Neural cell (in vitro differentiated cells): Measurements from ENCODE around the gene CHAF1B. TPM values are rescaled to one million over a fixed set of nuclear protein-coding genes. Genes with fewer than 3 reads are reported as not detected.

Source experiments
- H2AFZ ChIP-seq: fragments of 200-600, 300-800 bp; sonication (generic), shearing (Covaris generic); 2 replicates; pipeline ENCODE4 v1.6.0; 2014; ENCODE audit warnings: low read depth, mild to moderate bottlenecking, antibody characterized with exemption, low read length, moderate library complexity
- H3F3A ChIP-seq: fragments of 200-600 bp; shearing (Covaris generic); 2 replicates; pipeline ENCODE4 v1.6.1; 2016; ENCODE audit warnings: mild to moderate bottlenecking, moderate library complexity, mixed read lengths, antibody characterized with exemption, low read length; ENCODE audit not compliant: insufficient read depth, poor library complexity, severe bottlenecking
- H3K27ac ChIP-seq: fragments of 200-600, 300-800 bp; sonication (generic), shearing (Covaris generic); 2 replicates; pipeline ENCODE4 v1.5.1; 2014; ENCODE audit warnings: mild to moderate bottlenecking, low read length, moderate library complexity
- H3K27me3 ChIP-seq: fragments of 300-800, 200-600 bp; sonication (generic), shearing (Covaris generic); 2 replicates; pipeline ENCODE4 v1.6.0; 2014; ENCODE audit warnings: mild to moderate bottlenecking, low read depth, low read length, moderate library complexity; ENCODE audit not compliant: insufficient read depth
- H3K36me3 ChIP-seq: fragments of 300-800, 200-600 bp; sonication (generic), shearing (Covaris generic); 2 replicates; pipeline ENCODE4 v1.5.1; 2014; ENCODE audit warnings: mild to moderate bottlenecking, antibody characterized with exemption, low read length, moderate library complexity; ENCODE audit not compliant: insufficient read depth
- H3K4me2 ChIP-seq: fragments of 300-800, 200-600 bp; sonication (generic), shearing (Covaris generic); 2 replicates; pipeline ENCODE4 v1.6.0; 2014; ENCODE audit warnings: mild to moderate bottlenecking, low read length
- H3K4me3 ChIP-seq: fragments of 300-800, 200-600 bp; sonication (generic), shearing (Covaris generic); 2 replicates; pipeline ENCODE4 v1.5.1; 2014; ENCODE audit warnings: mild to moderate bottlenecking, low read length, moderate library complexity
- H3K79me2 ChIP-seq: fragments of 200-600 bp; shearing (Covaris generic); replicated peaks from 2 replicates; pipeline ENCODE4 v1.6.0; 2014; ENCODE audit warnings: mild to moderate bottlenecking, low read length, moderate library complexity; ENCODE audit not compliant: insufficient read depth
- H3K9ac ChIP-seq: fragments of 300-800, 200-600 bp; sonication (generic), shearing (Covaris generic); 2 replicates; pipeline ENCODE4 v1.6.1; 2016; ENCODE audit warnings: mild to moderate bottlenecking, low read length, mixed read lengths
- H3K9me2 ChIP-seq: fragments of 200-600 bp; shearing (Covaris generic); 2 replicates; pipeline ENCODE4 v1.6.1; 2016; ENCODE audit warnings: mild to moderate bottlenecking, low read length, mixed read lengths; ENCODE audit not compliant: insufficient read depth
- H3K9me3 ChIP-seq: fragments of 200-600, 300-800 bp; sonication (generic), shearing (Covaris generic); 2 replicates; pipeline ENCODE4 v1.6.1; 2016; ENCODE audit warnings: mild to moderate bottlenecking, mixed run types, low read length, moderate library complexity, mixed read lengths
- H4K20me1 ChIP-seq: fragments of 200-600 bp; shearing (Covaris generic); 2 replicates; pipeline ENCODE4 v1.6.1; 2016; ENCODE audit warnings: mild to moderate bottlenecking, mixed run types; ENCODE audit not compliant: insufficient read depth
- CTCF ChIP-seq: fragments of 450-650 bp; IDR thresholded peaks from 2 replicates; pipeline ENCODE4 v1.5.1; 2014; ENCODE audit warnings: antibody characterized with exemption, mild to moderate bottlenecking, moderate library complexity; ENCODE audit not compliant: poor library complexity, severe bottlenecking
- EP300 ChIP-seq: fragments of 450-650 bp; conservative IDR thresholded peaks from 2 replicates; pipeline ENCODE4 v1.6.1; 2014; ENCODE audit warnings: antibody characterized with exemption, mild to moderate bottlenecking, moderate library complexity; ENCODE audit not compliant: poor library complexity, severe bottlenecking
- EZH2 ChIP-seq: fragments of 200-600, 300-800 bp; shearing (Covaris generic), sonication (generic); IDR thresholded peaks from 2 replicates; pipeline ENCODE4 v1.6.1; 2014; ENCODE audit warnings: antibody characterized with exemption, low read length, borderline replicate concordance, mild to moderate bottlenecking; ENCODE audit not compliant: insufficient read depth, poor library complexity, severe bottlenecking
- MXI1 ChIP-seq: fragments of 450-650 bp; conservative IDR thresholded peaks from 2 replicates; pipeline ENCODE4 v1.6.1; 2014; ENCODE audit warnings: antibody characterized with exemption, mild to moderate bottlenecking; ENCODE audit not compliant: poor library complexity, severe bottlenecking
- POLR2AphosphoS5 ChIP-seq: IDR thresholded peaks from 2 replicates; pipeline ENCODE4 v1.6.1; 2012
- RAD21 ChIP-seq: fragments of 450-650 bp; conservative IDR thresholded peaks from 2 replicates; pipeline ENCODE4 v1.6.1; 2014; ENCODE audit warnings: antibody characterized with exemption, mild to moderate bottlenecking, moderate library complexity
- REST ChIP-seq: IDR thresholded peaks from 2 replicates; pipeline ENCODE4 v1.6.1; 2012; ENCODE audit warnings: borderline replicate concordance
- SMC3 ChIP-seq: fragments of 450-650 bp; conservative IDR thresholded peaks from 2 replicates; pipeline ENCODE4 v1.6.1; 2014; ENCODE audit warnings: antibody characterized with exemption, mild to moderate bottlenecking, moderate library complexity; ENCODE audit not compliant: poor library complexity
- TAF1 ChIP-seq: IDR thresholded peaks from 2 replicates; pipeline ENCODE4 v1.6.1; 2012; ENCODE audit warnings: low read depth
- polyA plus RNA-seq: library from polyadenylated mRNA; depleted of rRNA; stranded (reverse); fragments of >200 nt; gene quantifications from 2 replicates; pipeline ENCODE4 v1.2.3, GENCODE V29; 2014

CHAF1B gene
- polyA plus RNA-seq, 1 donor from 2014 or later: 0.72 TPM

- Histone ChIP-seq H3K9me2 (no peaks in the 10 kb centered on the region), H2AFZ (no peak overlapping the region), H3K27ac (no peak overlapping the region), H3K27me3 (no peaks in the 10 kb centered on the region), H3F3A (no peaks in the 10 kb centered on the region), H3K36me3 (no peaks in the 10 kb centered on the region), H3K4me3 (no peak overlapping the region), H3K79me2 (no peaks in the 10 kb centered on the region), H3K9me3 (no peaks in the 10 kb centered on the region), H3K4me2 (no peak overlapping the region), H3K9ac (no peak overlapping the region), H4K20me1 (no peaks in the 10 kb centered on the region)
- no peak for TF ChIP-seq EZH2
- no peak for TF ChIP-seq SMC3
- TF ChIP-seq REST: no peak
- no peak for TF ChIP-seq CTCF
- TF ChIP-seq RAD21: no peak
- no peak for TF ChIP-seq POLR2AphosphoS5
- no peak for TF ChIP-seq TAF1
- no peak for TF ChIP-seq EP300
- no peak for TF ChIP-seq MXI1
These were observed 44.9 kb downstream of the CHAF1B start for GRCh38 chr21:36429947-36430546.

GRCh38 chr21:36430841-36431240 lies 45.6 kb downstream of the CHAF1B start:
- Histone ChIP-seq H3K9me3 (no peaks in the 10 kb centered on the region), H3K36me3 (no peaks in the 10 kb centered on the region), H3K27ac (no peak overlapping the region), H3F3A (no peaks in the 10 kb centered on the region), H3K27me3 (no peaks in the 10 kb centered on the region), H3K9me2 (no peaks in the 10 kb centered on the region), H2AFZ (no peak overlapping the region), H3K79me2 (no peaks in the 10 kb centered on the region), H3K9ac (no peak overlapping the region), H3K4me3 (no peak overlapping the region), H4K20me1 (no peaks in the 10 kb centered on the region), H3K4me2 (no peak overlapping the region)
- TF ChIP-seq TAF1 (no peak), RAD21 (no peak), EP300 (no peak), REST (no peak), CTCF (no peak), MXI1 (no peak), EZH2 (no peak), SMC3 (no peak), POLR2AphosphoS5 (no peak)
